BE2C (cell line): Measurements from ENCODE around the gene FCHO2.

Source experiments
- DNase-seq: peaks from one replicate; pipeline ENCODE4 v3.0.0-alpha.2; 2020
- H3K27me3 ChIP-seq: fragments of 250-450 bp; sonication (Bioruptor Pico); 2 replicates; pipeline ENCODE4 v1.5.1; 2020; ENCODE audit warnings: mild to moderate bottlenecking
- H3K36me3 ChIP-seq: fragments of 250-450 bp; sonication (Bioruptor Pico); 2 replicates; pipeline ENCODE4 v1.5.1; 2020; ENCODE audit warnings: mild to moderate bottlenecking
- H3K4me1 ChIP-seq: fragments of 250-450 bp; sonication (Bioruptor Pico); 2 replicates; pipeline ENCODE4 v1.5.1; 2020
- H3K4me3 ChIP-seq: 2 replicates; pipeline ENCODE4 v1.5.1; 2011; ENCODE audit warnings: low read depth, low read length
- H3K9me3 ChIP-seq: fragments of 250-450 bp; sonication (Bioruptor Pico); 2 replicates; pipeline ENCODE4 v1.5.1; 2020
- CTCF ChIP-seq: IDR thresholded peaks from 2 replicates; pipeline ENCODE4 v1.5.1; 2012; ENCODE audit warnings: mild to moderate bottlenecking, low read depth, low read length

Gene FCHO2

GRCh38 chr5:73100109-73100508 is 144.3 kb downstream of the FCHO2 start:
- Histone ChIP-seq H3K4me3 (no peak overlapping the region), H3K27me3 (peaks cover 7% of the 10 kb centered on the region), H3K9me3 (no peaks in the 10 kb centered on the region), H3K4me1 (no peaks in the 10 kb centered on the region), H3K36me3 (no peaks in the 10 kb centered on the region)
- no peak for DNase-seq
- TF ChIP-seq CTCF: no peak

DNA sequence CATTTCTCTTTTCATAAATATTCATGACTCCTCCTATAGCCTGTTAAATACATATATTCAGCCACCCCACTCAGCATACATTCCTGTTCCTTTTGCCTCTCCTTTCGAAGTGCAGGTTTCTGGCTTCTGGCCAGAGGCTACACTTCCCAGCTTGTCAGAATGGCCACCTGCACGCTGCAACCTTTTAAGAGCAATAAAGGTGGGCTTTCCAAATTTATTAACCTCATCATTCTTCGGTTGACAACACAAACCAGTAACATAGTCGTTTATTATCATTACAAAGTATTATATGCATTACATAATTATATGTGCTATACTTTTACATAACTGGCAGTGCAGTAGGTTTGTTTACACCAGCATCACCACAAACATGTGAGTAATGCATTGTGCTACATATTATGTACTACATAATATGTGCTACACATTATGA is 148.0 kb downstream of the FCHO2 start:
- Histone ChIP-seq H3K36me3 (no peaks in the 10 kb centered on the region), H3K9me3 (no peaks in the 10 kb centered on the region), H3K27me3 (peaks cover 17% of the 10 kb centered on the region), H3K4me3 (no peak overlapping the region), H3K4me1 (no peaks in the 10 kb centered on the region)
- no peak for DNase-seq
- TF ChIP-seq CTCF: no peak

DNA sequence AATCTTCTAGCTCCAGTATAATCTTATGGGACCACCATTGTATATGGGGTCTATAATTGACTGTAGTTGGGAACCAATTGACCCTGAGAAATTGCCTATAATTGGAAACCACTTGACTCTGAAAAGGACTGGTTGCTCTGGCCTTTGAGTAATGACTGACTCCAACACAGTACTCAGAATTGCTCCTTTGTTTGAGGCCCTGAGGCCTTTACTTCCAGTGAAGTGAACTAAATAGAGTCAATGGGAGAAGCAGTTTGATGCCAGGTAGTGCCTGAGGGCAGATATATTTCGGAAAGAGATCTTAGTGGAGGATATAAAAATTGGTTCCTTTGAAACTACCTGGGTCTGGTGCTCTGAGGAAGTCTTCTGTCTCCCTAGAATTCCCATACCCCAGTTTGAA is 148.5 kb downstream of the FCHO2 start:
- Histone ChIP-seq H3K36me3 (no peaks in the 10 kb centered on the region), H3K27me3 (peaks cover 21% of the 10 kb centered on the region), H3K4me3 (no peak overlapping the region), H3K4me1 (no peaks in the 10 kb centered on the region), H3K9me3 (no peaks in the 10 kb centered on the region)
- no peak for TF ChIP-seq CTCF
- no peak for DNase-seq

- Histone ChIP-seq H3K9me3 (no peaks in the 10 kb centered on the region), H3K4me3 (no peak overlapping the region), H3K4me1 (no peaks in the 10 kb centered on the region), H3K36me3 (no peaks in the 10 kb centered on the region), H3K27me3 (peaks cover 30% of the 10 kb centered on the region)
- DNase-seq: no peak
- no peak for TF ChIP-seq CTCF
Observed at GRCh38 chr5:73106335-73106734, 150.5 kb downstream of the FCHO2 start.

- H3K4me1 ChIP-seq: no peaks in the 10 kb centered on the region
- H3K36me3 ChIP-seq: no peaks in the 10 kb centered on the region
- peaks cover 46% of the 10 kb centered on the region for H3K27me3 ChIP-seq
- TF ChIP-seq CTCF: no peak
- no peaks in the 10 kb centered on the region for H3K9me3 ChIP-seq
- H3K4me3 ChIP-seq: no peak overlapping the region
- no peak for DNase-seq
Observed at GRCh38 chr5:73110190-73110589, 154.3 kb downstream of the FCHO2 start.

GRCh38 chr5:73111536-73111935 is 155.7 kb downstream of the FCHO2 start:
- H3K9me3 ChIP-seq: no peaks in the 10 kb centered on the region
- TF ChIP-seq CTCF: no peak
- H3K27me3 ChIP-seq: peaks cover 60% of the 10 kb centered on the region
- H3K4me1 ChIP-seq: no peaks in the 10 kb centered on the region
- H3K4me3 ChIP-seq: no peak overlapping the region
- no peak for DNase-seq
- H3K36me3 ChIP-seq: no peaks in the 10 kb centered on the region
